Endothelial cell of umbilical vein (primary cell): Measurements from ENCODE around the gene KLHL42. TPM values are rescaled to one million over a fixed set of nuclear protein-coding genes. Genes with fewer than 3 reads are reported as not detected.
A peak's percentile ranks its signal among the peaks of the same experiment; 100 is the strongest.

Experiments used
- BruUV-seq: library from RNA; stranded (reverse); fragments of 400-500 nt; replicated peaks from 2 replicates; lab custom pipeline; 2021; lab: Mats Ljungman, UMichigan
- CTCF ChIA-PET: fragments of 300-600, 350-600 bp; sonication (Branson Sonifier 250); formaldehyde crosslinking; loops from one replicate; lab custom pipeline; 2021; ENCODE audit warnings: antibody characterized with exemption, inconsistent platforms; lab: Charles Lee
- POLR2A ChIA-PET: fragments of 300-600, 350-600 bp; sonication (Branson Sonifier 250); formaldehyde crosslinking; loops from one replicate; lab custom pipeline; 2021; ENCODE audit warnings: antibody characterized with exemption, inconsistent platforms; lab: Charles Lee
- DNase-seq: peaks from one replicate; pipeline ENCODE4 v3.0.0-alpha.2; 2011; ENCODE audit warnings: low read depth, low spot score
- FAIRE-seq: peaks from 2 replicates; lab custom pipeline; 2011; peaks lifted over from hg19 to GRCh38; lab: Jason Lieb, UNC
- H2AFZ ChIP-seq: 2 replicates; pipeline ENCODE4 v1.6.0; 2012; ENCODE audit warnings: low read depth, low read length, control low read depth, inconsistent platforms
- H3K27ac ChIP-seq: 2 replicates; pipeline ENCODE4 v1.5.1; 2011; ENCODE audit warnings: low read depth, mild to moderate bottlenecking, control low read depth, low read length, moderate library complexity; ENCODE audit not compliant: insufficient read depth
- H3K27me3 ChIP-seq, 2 experiments: 2 replicates each; pipeline versions ENCODE4 v1.6.0 to v1.6.1; 2011; ENCODE audit warnings: low read length in 2 of 2, mixed read lengths in 1 of 2; ENCODE audit not compliant: control insufficient read depth in 2 of 2, insufficient read depth in 2 of 2
- H3K36me3 ChIP-seq, 2 experiments: 2 replicates in 1 of 2; 3 replicates in 1 of 2; pipeline ENCODE4 v1.5.1; 2011; ENCODE audit warnings: low read length in 2 of 2, mild to moderate bottlenecking in 1 of 2, moderate library complexity in 1 of 2; ENCODE audit not compliant: control insufficient read depth in 2 of 2, insufficient read depth in 2 of 2; ENCODE audit errors: extremely low read depth in 1 of 2
- H3K4me1 ChIP-seq: 3 replicates; pipeline ENCODE4 v1.5.1; 2011; ENCODE audit warnings: mild to moderate bottlenecking, low read length; ENCODE audit not compliant: control insufficient read depth, insufficient read depth; ENCODE audit errors: extremely low read depth
- H3K4me2 ChIP-seq: 2 replicates; pipeline ENCODE4 v1.6.1; 2011; ENCODE audit warnings: low read length, control low read depth, mixed read lengths; ENCODE audit not compliant: insufficient read depth
- H3K4me3 ChIP-seq, 3 experiments: fragments of 200-600 bp in 1 of 3; sonication (generic), shearing (Covaris generic) in 1 of 3; replicated peaks in 1 of 3; 2 replicates each; pipeline ENCODE4 v1.5.1; 2011 to 2016; ENCODE audit warnings: control low read depth in 3 of 3, low read length in 3 of 3, mild to moderate bottlenecking in 2 of 3, inconsistent platforms in 1 of 3, low read depth in 1 of 3, moderate library complexity in 1 of 3; ENCODE audit not compliant: insufficient read depth in 1 of 3
- H3K79me2 ChIP-seq: 2 replicates; pipeline ENCODE4 v1.6.0; 2012; ENCODE audit warnings: low read length, inconsistent platforms; ENCODE audit not compliant: control insufficient read depth, insufficient read depth
- H3K9ac ChIP-seq: replicated peaks from 2 replicates; pipeline ENCODE3; 2011; ENCODE audit warnings: low read length, control low read depth; ENCODE audit not compliant: insufficient read depth; ENCODE audit errors: extremely low read depth
- H3K9me1 ChIP-seq: replicated peaks from 3 replicates; pipeline ENCODE4 v1.6.0; 2011; ENCODE audit warnings: mild to moderate bottlenecking, low read length; ENCODE audit not compliant: control insufficient read depth, insufficient read depth; ENCODE audit errors: extremely low read depth
- H3K9me3 ChIP-seq: replicated peaks from 2 replicates; pipeline ENCODE4 v1.5.1; 2012; ENCODE audit warnings: low read length, inconsistent platforms; ENCODE audit not compliant: control insufficient read depth, insufficient read depth
- H4K20me1 ChIP-seq: replicated peaks from 2 replicates; pipeline ENCODE3; 2011; ENCODE audit warnings: mild to moderate bottlenecking, low read length; ENCODE audit not compliant: control insufficient read depth, insufficient read depth; ENCODE audit errors: extremely low read depth
- EZH2 ChIP-seq: IDR thresholded peaks from 2 replicates; pipeline ENCODE4 v1.6.1; 2012; ENCODE audit warnings: borderline replicate concordance, low read depth, mild to moderate bottlenecking, moderate library complexity, low read length, inconsistent platforms; ENCODE audit not compliant: severe bottlenecking
- FOS ChIP-seq: IDR thresholded peaks from 2 replicates; pipeline ENCODE4 v1.6.1; 2011; ENCODE audit warnings: mild to moderate bottlenecking, low read length, moderate library complexity, borderline replicate concordance; ENCODE audit not compliant: insufficient read depth
- GATA2 ChIP-seq: IDR thresholded peaks from 2 replicates; pipeline ENCODE4 v1.7.0; 2011; ENCODE audit warnings: low read depth, mild to moderate bottlenecking, moderate library complexity, mixed read lengths, low read length; ENCODE audit not compliant: insufficient read length, insufficient read depth
- JUN ChIP-seq: IDR thresholded peaks from 2 replicates; pipeline ENCODE4 v1.6.1; 2011; ENCODE audit warnings: borderline replicate concordance, low read depth; ENCODE audit not compliant: insufficient read length, insufficient read depth
- MYC ChIP-seq: IDR thresholded peaks from one replicate; pipeline ENCODE4 v1.6.1; 2011; ENCODE audit warnings: mild to moderate bottlenecking, low read depth, low read length
- POLR2A ChIP-seq: IDR thresholded peaks from 2 replicates; pipeline ENCODE4 v1.6.1; 2012; ENCODE audit warnings: low read depth, mild to moderate bottlenecking, control low read depth, low read length
- POLR2AphosphoS5 ChIP-seq: IDR thresholded peaks from 2 replicates; pipeline ENCODE4 v1.6.1; 2012; ENCODE audit warnings: low read depth, mild to moderate bottlenecking, control low read depth, low read length, moderate library complexity; ENCODE audit not compliant: insufficient read depth
- dilution Hi-C: fragments of 300-500 bp; cut with MboI; formaldehyde crosslinking; loops from one replicate; pipeline ENCODE4 v1.15.0; 2019; ENCODE audit warnings: low sequenced_read_pairs; ENCODE audit not compliant: extremely low pct_ligation_motif_present
- intact Hi-C: fragments of 100-400 bp; cut with micrococcal nuclease; formaldehyde crosslinking; loops from one replicate; pipeline ENCODE4 v1.10.0; 2022
- polyA plus RNA-seq, 4 experiments: library from polyadenylated mRNA; depleted of rRNA in 3 of 4; stranded (reverse) in 3 of 4; unstranded in 1 of 4; fragments of >200 nt; gene quantifications; 2 replicates each; pipeline versions ENCODE4 v1.2.1 to v1.2.3, GENCODE V29; 2011 to 2012; ENCODE audit warnings: missing spikeins in 1 of 4
- total RNA-seq: library from RNA; stranded (reverse); gene quantifications from 2 replicates; pipeline ENCODE4 v1.2.3, GENCODE V29; 2021
- TF ChIP-seq, protein P1 (sequence below), 2 donors: IDR thresholded peaks; 1 replicate in 1 of 2; 2 replicates in 1 of 2; pipeline ENCODE4 v1.5.1; 2011; ENCODE audit warnings: low read length in 2 of 2, mild to moderate bottlenecking in 2 of 2, moderate library complexity in 2 of 2, control low read depth in 1 of 2, inconsistent platforms in 1 of 2, low read depth in 1 of 2; ENCODE audit not compliant: insufficient read depth in 1 of 2; ENCODE audit errors: extremely low read depth in 1 of 2
- TF ChIP-seq, protein P2 (sequence below): IDR thresholded peaks from 2 replicates; pipeline ENCODE4 v1.6.1; 2011; ENCODE audit not compliant: insufficient read depth, insufficient read length

KLHL42 gene
- total and polyA plus RNA-seq, 2 donors (not counting 3 experiments of a cell fraction or from before 2014, with no cell fraction given): 20.1 to 36.2 TPM

DNA sequence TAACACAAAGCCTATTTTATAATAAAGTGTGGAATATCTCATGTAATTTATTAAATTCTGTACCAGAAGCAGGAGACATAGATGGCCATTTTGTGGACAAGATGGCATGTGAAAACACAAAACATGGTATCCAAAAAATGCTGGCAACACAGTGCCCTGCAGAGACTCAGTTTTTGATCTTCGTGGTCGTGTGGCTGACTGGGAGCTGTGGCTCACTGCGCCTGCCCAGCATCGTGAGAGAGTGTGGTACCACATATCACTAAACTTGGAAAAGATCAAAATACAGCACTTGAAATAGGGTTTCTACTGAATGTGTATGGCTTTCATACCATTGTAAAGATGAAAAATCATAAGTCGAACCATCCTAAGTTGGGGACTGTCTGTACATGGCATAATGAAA lies 43.0 kb downstream of the KLHL42 start:
- Histone ChIP-seq H2AFZ (no peak overlapping the region), H4K20me1 (no peaks in the 10 kb centered on the region), H3K4me1 (peaks cover 24% of the 10 kb centered on the region), H3K79me2 (no peaks in the 10 kb centered on the region), H3K27ac (peak overlapping the region; percentile 99), H3K27me3 (no peaks in the 10 kb centered on the region), H3K4me2 (no peak overlapping the region), H3K36me3 (no peaks in the 10 kb centered on the region), H3K9ac (peak overlapping the region; percentile 82), H3K9me1 (no peaks in the 10 kb centered on the region), H3K4me3 (no peak overlapping the region), H3K9me3 (no peaks in the 10 kb centered on the region)
- dilution Hi-C loops: no loop called here
- DNase-seq: no peak
- BruUV-seq: no TSS peak
- TF ChIP-seq, protein P1, sequence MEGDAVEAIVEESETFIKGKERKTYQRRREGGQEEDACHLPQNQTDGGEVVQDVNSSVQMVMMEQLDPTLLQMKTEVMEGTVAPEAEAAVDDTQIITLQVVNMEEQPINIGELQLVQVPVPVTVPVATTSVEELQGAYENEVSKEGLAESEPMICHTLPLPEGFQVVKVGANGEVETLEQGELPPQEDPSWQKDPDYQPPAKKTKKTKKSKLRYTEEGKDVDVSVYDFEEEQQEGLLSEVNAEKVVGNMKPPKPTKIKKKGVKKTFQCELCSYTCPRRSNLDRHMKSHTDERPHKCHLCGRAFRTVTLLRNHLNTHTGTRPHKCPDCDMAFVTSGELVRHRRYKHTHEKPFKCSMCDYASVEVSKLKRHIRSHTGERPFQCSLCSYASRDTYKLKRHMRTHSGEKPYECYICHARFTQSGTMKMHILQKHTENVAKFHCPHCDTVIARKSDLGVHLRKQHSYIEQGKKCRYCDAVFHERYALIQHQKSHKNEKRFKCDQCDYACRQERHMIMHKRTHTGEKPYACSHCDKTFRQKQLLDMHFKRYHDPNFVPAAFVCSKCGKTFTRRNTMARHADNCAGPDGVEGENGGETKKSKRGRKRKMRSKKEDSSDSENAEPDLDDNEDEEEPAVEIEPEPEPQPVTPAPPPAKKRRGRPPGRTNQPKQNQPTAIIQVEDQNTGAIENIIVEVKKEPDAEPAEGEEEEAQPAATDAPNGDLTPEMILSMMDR (IDR thresholded peaks at IDR 0.05; ENCODE audit: extremely low read depth in 1 of 2, insufficient read depth in 1 of 2, low read depth in 1 of 2, low read length in 2 of 2): no peak
- no peak for TF ChIP-seq POLR2AphosphoS5
- no peak for TF ChIP-seq GATA2
- no peak for TF ChIP-seq MYC
- no peak for TF ChIP-seq FOS
- TF ChIP-seq JUN: no peak
- TF ChIP-seq EZH2: no peak
- TF ChIP-seq POLR2A: no peak
- TF ChIP-seq, protein P2, sequence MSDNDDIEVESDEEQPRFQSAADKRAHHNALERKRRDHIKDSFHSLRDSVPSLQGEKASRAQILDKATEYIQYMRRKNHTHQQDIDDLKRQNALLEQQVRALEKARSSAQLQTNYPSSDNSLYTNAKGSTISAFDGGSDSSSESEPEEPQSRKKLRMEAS: no peak
- ChIA-PET CTCF (interaction anchor here (2.0 to 4.9 kb wide), 2 partner anchors 17 to 49 kb away, joined by 5 to 43 read pairs; no protein-coding TSS in a partner anchor), POLR2A (no interaction called here)
- no peak for FAIRE-seq
- intact Hi-C loops: loop anchor here (2.0 to 10.0 kb wide), 4 partner anchors 50 to 1420 kb away; no protein-coding TSS in a partner anchor
